ENCODE results near the gene GREM1.

GREM1 gene

GRCh38 chr15:32700501-32701150, 17.2 kb upstream of the GREM1 start:
- Mint-ChIP-seq H3K9me3 (no peaks in the 10 kb centered on the region), H3K4me1 (no peaks in the 10 kb centered on the region), H3K27ac (no peak overlapping the region), H3K4me3 (no peak overlapping the region), H3K36me3 (ENCODE audit: low read depth) (peaks cover 4% of the 10 kb centered on the region), H3K27me3 (ENCODE audit: low read depth) (no peaks in the 10 kb centered on the region)
- no peak for TF ChIP-seq CTCF (IDR thresholded peaks at IDR 0.05; ENCODE audit: unreplicated experiment in 3 of 3)

- Mint-ChIP-seq H3K27ac (no peak overlapping the region), H3K4me1 (no peaks in the 10 kb centered on the region), H3K9me3 (no peaks in the 10 kb centered on the region), H3K4me3 (no peak overlapping the region), H3K36me3 (ENCODE audit: low read depth) (peaks cover 4% of the 10 kb centered on the region), H3K27me3 (ENCODE audit: low read depth) (no peaks in the 10 kb centered on the region)
- TF ChIP-seq CTCF (IDR thresholded peaks at IDR 0.05; ENCODE audit: unreplicated experiment in 3 of 3) = no peak
Measured at GRCh38 chr15:32701863-32702262, 15.9 kb upstream of the GREM1 start.

- H3K4me1 Mint-ChIP-seq = no peaks in the 10 kb centered on the region
Measured at GRCh38 chr15:32704395-32704981, 13.3 kb upstream of the GREM1 start.

GRCh38 chr15:32705446-32705845, 12.4 kb upstream of the GREM1 start:
- no peaks in the 10 kb centered on the region for H3K36me3 Mint-ChIP-seq (ENCODE audit: low read depth)
- H3K27me3 Mint-ChIP-seq (ENCODE audit: low read depth) = peaks cover 8% of the 10 kb centered on the region
- TF ChIP-seq CTCF (IDR thresholded peaks at IDR 0.05; ENCODE audit: unreplicated experiment in 3 of 3) = no peak
- no peak overlapping the region for H3K27ac Mint-ChIP-seq
- no peaks in the 10 kb centered on the region for H3K9me3 Mint-ChIP-seq
- no peak overlapping the region for H3K4me3 Mint-ChIP-seq
- no peaks in the 10 kb centered on the region for H3K4me1 Mint-ChIP-seq

More at GRCh38 chr15:32704395-32704981, 13.3 kb upstream of the GREM1 start:
- Mint-ChIP-seq H3K27ac (no peak overlapping the region), H3K4me3 (no peak overlapping the region), H3K9me3 (no peaks in the 10 kb centered on the region), H3K27me3 (ENCODE audit: low read depth) (peaks cover 5% of the 10 kb centered on the region), H3K36me3 (ENCODE audit: low read depth) (no peaks in the 10 kb centered on the region)
- TF ChIP-seq CTCF (IDR thresholded peaks at IDR 0.05; ENCODE audit: unreplicated experiment in 3 of 3) = no peak

- Mint-ChIP-seq H3K27me3 (ENCODE audit: low read depth) (peaks cover 9% of the 10 kb centered on the region), H3K4me1 (no peaks in the 10 kb centered on the region), H3K9me3 (no peaks in the 10 kb centered on the region), H3K4me3 (no peak overlapping the region), H3K36me3 (ENCODE audit: low read depth) (no peaks in the 10 kb centered on the region), H3K27ac (no peak overlapping the region)
- no peak for TF ChIP-seq CTCF (IDR thresholded peaks at IDR 0.05; ENCODE audit: unreplicated experiment in 3 of 3)
Measured at GRCh38 chr15:32706704-32707103, 11.1 kb upstream of the GREM1 start.

- H3K9me3 Mint-ChIP-seq = no peaks in the 10 kb centered on the region
- H3K4me1 Mint-ChIP-seq = no peaks in the 10 kb centered on the region
- TF ChIP-seq CTCF (IDR thresholded peaks at IDR 0.05; ENCODE audit: unreplicated experiment in 3 of 3) = no peak
- H3K4me3 Mint-ChIP-seq = no peak overlapping the region
- no peaks in the 10 kb centered on the region for H3K36me3 Mint-ChIP-seq (ENCODE audit: low read depth)
- no peak overlapping the region for H3K27ac Mint-ChIP-seq
- peaks cover 16% of the 10 kb centered on the region for H3K27me3 Mint-ChIP-seq (ENCODE audit: low read depth)
Measured at GRCh38 chr15:32707436-32707835, 10.4 kb upstream of the GREM1 start.

Data from nephron (organoid).